CD14-positive monocyte (primary cell): ENCODE data around the gene ZNF792. TPM values are rescaled to one million over a fixed set of nuclear protein-coding genes. Genes with fewer than 3 reads are reported as not detected.
A peak's percentile ranks its signal among the peaks of the same experiment; 100 is the strongest.

Source experiments
- DNase-seq, 3 donors: peaks; one replicate each; pipeline ENCODE4 v3.0.0-alpha.2; 2011 to 2022
- H2AFZ ChIP-seq: 2 replicates; pipeline ENCODE4 v1.6.0; 2012; ENCODE audit warnings: mild to moderate bottlenecking, low read depth, low read length, inconsistent platforms; ENCODE audit not compliant: insufficient read depth, poor library complexity, severe bottlenecking
- H3K27ac ChIP-seq, 2 donors: 1 replicate in 1 of 2; 2 replicates in 1 of 2; pipeline ENCODE4 v1.5.1; 2012 to 2013; ENCODE audit warnings: low read length in 2 of 2, control low read depth in 1 of 2, inconsistent platforms in 1 of 2, low read depth in 1 of 2, mild to moderate bottlenecking in 1 of 2
- H3K27me3 ChIP-seq, 2 donors: one replicate each; pipeline versions ENCODE4 v1.6.0 to v1.6.1; 2011 to 2013; ENCODE audit warnings: low read length in 2 of 2; ENCODE audit not compliant: control insufficient read depth in 2 of 2, insufficient read depth in 2 of 2
- H3K36me3 ChIP-seq, 2 donors: replicated peaks in 1 of 2; 1 replicate in 1 of 2; 2 replicates in 1 of 2; pipeline versions ENCODE4 v1.5.1 to v1.6.1; 2012 to 2013; ENCODE audit warnings: low read length in 2 of 2, control low read depth in 1 of 2, inconsistent platforms in 1 of 2, mild to moderate bottlenecking in 1 of 2; ENCODE audit not compliant: insufficient read depth in 2 of 2, control insufficient read depth in 1 of 2
- H3K4me1 ChIP-seq, 2 donors: 1 replicate in 1 of 2; 2 replicates in 1 of 2; pipeline versions ENCODE4 v1.5.1 to v1.6.1; 2012 to 2013; ENCODE audit warnings: low read length in 2 of 2, control low read depth in 1 of 2, inconsistent platforms in 1 of 2, mild to moderate bottlenecking in 1 of 2, moderate library complexity in 1 of 2; ENCODE audit not compliant: insufficient read depth in 2 of 2, control insufficient read depth in 1 of 2
- H3K4me2 ChIP-seq: replicated peaks from 2 replicates; pipeline ENCODE3; 2012; ENCODE audit warnings: low read length, moderate library complexity, mild to moderate bottlenecking; ENCODE audit not compliant: poor library complexity, severe bottlenecking; ENCODE audit errors: extremely low read depth
- H3K4me3 ChIP-seq, 3 experiments: fragments of 200-600 bp in 1 of 3; sonication (generic) in 1 of 3; replicated peaks in 1 of 3; 1 replicate in 2 of 3; 2 replicates in 1 of 3; pipeline ENCODE4 v1.5.1; 2011 to 2013; ENCODE audit warnings: low read length in 3 of 3, mild to moderate bottlenecking in 3 of 3, control low read depth in 2 of 3, low read depth in 2 of 3, inconsistent platforms in 1 of 3, moderate library complexity in 1 of 3
- H3K79me2 ChIP-seq: 2 replicates; pipeline ENCODE4 v1.6.0; 2012; ENCODE audit warnings: mild to moderate bottlenecking, control low read depth, inconsistent platforms, low read length, moderate library complexity; ENCODE audit not compliant: insufficient read depth
- H3K9ac ChIP-seq: 2 replicates; pipeline ENCODE4 v1.6.0; 2017; ENCODE audit warnings: low read length, mild to moderate bottlenecking; ENCODE audit not compliant: insufficient read depth, poor library complexity, severe bottlenecking
- H3K9me3 ChIP-seq, 2 donors: replicated peaks in 1 of 2; 1 replicate in 1 of 2; 2 replicates in 1 of 2; pipeline versions ENCODE4 v1.5.1 to v1.6.1; 2012 to 2013; ENCODE audit warnings: low read length in 2 of 2, control low read depth in 1 of 2; ENCODE audit not compliant: control insufficient read depth in 1 of 2, insufficient read depth in 1 of 2
- H4K20me1 ChIP-seq: 2 replicates; pipeline ENCODE4 v1.6.0; 2012; ENCODE audit warnings: mild to moderate bottlenecking, low read length, control low read depth, moderate library complexity; ENCODE audit not compliant: insufficient read depth
- H3K27ac Mint-ChIP-seq, 7 donors: one replicate each; pipeline ENCODE4 v1.8.0; 2020; ENCODE audit warnings: mild to moderate bottlenecking in 7 of 7, mixed read lengths in 7 of 7, moderate library complexity in 6 of 7, inconsistent platforms in 2 of 7
- H3K27me3 Mint-ChIP-seq, 3 donors: one replicate each; pipeline ENCODE4 v1.8.0; 2021 to 2022; ENCODE audit warnings: low read depth in 3 of 3, mild to moderate bottlenecking in 3 of 3, mixed read lengths in 3 of 3, moderate library complexity in 3 of 3, inconsistent platforms in 1 of 3
- H3K36me3 Mint-ChIP-seq, 2 donors: one replicate each; pipeline ENCODE4 v1.8.0; 2020; ENCODE audit warnings: mixed read lengths in 2 of 2, inconsistent platforms in 1 of 2, mild to moderate bottlenecking in 1 of 2
- H3K4me1 Mint-ChIP-seq: one replicate; pipeline ENCODE4 v1.8.0; 2020; ENCODE audit warnings: mild to moderate bottlenecking, mixed read lengths
- H3K4me3 Mint-ChIP-seq, 2 donors: one replicate each; pipeline ENCODE4 v1.8.0; 2020; ENCODE audit warnings: mild to moderate bottlenecking in 2 of 2, mixed read lengths in 2 of 2, moderate library complexity in 1 of 2
- H3K9me3 Mint-ChIP-seq, 7 donors: one replicate each; pipeline ENCODE4 v1.8.0; 2020 to 2022; ENCODE audit warnings: mixed read lengths in 7 of 7, mild to moderate bottlenecking in 6 of 7, moderate library complexity in 6 of 7, inconsistent platforms in 2 of 7
- WGBS: methylation state at CpG from one replicate; pipeline ENCODE4 v1.1.5; 2013; ENCODE audit warnings: missing lambda C conversion rate; ENCODE audit not compliant: insufficient coverage; 5-methylcytosine and 5-hydroxymethylcytosine counted together
- intact Hi-C, 2 donors: fragments of 100-400 bp; cut with micrococcal nuclease; formaldehyde crosslinking; loops; one replicate each; pipeline versions ENCODE4 v1.15.0 to v1.15.1; 2023
- polyA plus RNA-seq, 3 donors: library from polyadenylated mRNA; depleted of rRNA in 1 of 3; unstranded in 2 of 3; stranded (reverse) in 1 of 3; fragments of 300-500 nt in 2 of 3; fragments of >200 nt in 1 of 3; fragmentation: Illumina TruSeq in 2 of 3; gene quantifications; 1 replicate in 2 of 3; 2 replicates in 1 of 3; pipeline ENCODE4 v1.2.3, GENCODE V29; 2012 to 2021
- TF ChIP-seq, protein P1 (sequence below): fragments of 200-600 bp; IDR thresholded peaks from one replicate; pipeline ENCODE4 v1.8.0; 2022; ENCODE audit warnings: antibody characterized with exemption, mild to moderate bottlenecking

The ZNF792 gene
- polyA plus RNA-seq, 3 donors = 1.3 to 3.3 (median 1.7) TPM

DNA sequence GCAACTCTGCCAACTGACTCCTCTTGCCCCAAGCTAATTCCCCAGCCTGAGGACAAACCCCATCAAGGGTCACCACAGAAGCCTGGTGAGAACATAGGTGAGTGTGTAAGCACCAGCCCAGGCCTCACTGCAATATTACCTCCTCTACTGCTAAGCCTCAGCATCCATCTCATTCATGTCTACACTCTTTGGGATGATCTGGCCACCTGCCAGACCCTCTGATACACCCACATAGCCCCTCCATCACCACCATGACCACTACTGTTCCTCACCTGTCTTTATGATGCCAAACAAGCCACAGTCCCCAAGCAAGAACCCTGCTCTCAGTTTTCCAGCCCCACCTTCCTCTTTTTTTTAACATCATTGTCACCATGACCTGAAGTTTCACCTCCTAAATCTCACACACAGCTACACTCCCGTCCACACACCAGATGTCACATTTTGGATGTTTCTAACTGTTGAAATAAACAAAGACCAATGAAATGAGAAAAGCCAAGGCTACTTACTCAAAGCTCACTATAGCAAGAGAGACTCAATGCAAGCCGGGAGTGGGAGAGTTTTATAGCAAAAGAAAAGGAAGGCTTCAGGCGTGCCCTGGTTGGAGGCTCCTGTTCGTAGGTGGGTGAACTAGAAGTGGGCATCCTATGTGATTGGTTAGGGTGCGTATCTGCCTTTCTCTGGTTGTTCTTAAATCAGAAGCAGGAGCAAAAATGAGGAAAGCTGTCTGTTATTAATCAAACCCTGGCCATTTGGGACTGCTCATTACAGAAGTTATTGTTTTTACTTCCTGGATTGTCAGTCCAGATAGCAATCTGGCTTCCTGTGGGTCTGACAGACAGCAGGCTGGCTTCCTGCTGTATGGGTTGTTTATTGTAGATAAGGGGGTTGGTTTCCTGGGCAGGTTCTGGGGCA is 2.0 kb downstream of the ZNF792 start:
- WGBS = 53% methylated on average over 4 of the region's 5 CpGs

More for the DNA sequence above, 2.0 kb downstream of the ZNF792 start:
- no peaks in the 10 kb centered on the region for H3K79me2 ChIP-seq
- Mint-ChIP-seq H3K36me3 (peaks cover 36 to 38% of the 10 kb centered on the region in 2 donors), H3K4me3 (peak overlapping the region in 1 of 2 donors; percentile 97), H3K27ac (peak overlapping the region in 1 of 7 donors; percentile 25), H3K27me3 (peaks cover 2 to 5% (median 3%) of the 10 kb centered on the region in 3 donors), H3K9me3 (peaks cover 46 to 72% (median 62%) of the 10 kb centered on the region in 7 donors), H3K4me1 (peaks cover 22% of the 10 kb centered on the region)
- DNase-seq = no peak
- H3K4me2 ChIP-seq = peak overlapping the region; percentile 99
- TF ChIP-seq, protein P1, sequence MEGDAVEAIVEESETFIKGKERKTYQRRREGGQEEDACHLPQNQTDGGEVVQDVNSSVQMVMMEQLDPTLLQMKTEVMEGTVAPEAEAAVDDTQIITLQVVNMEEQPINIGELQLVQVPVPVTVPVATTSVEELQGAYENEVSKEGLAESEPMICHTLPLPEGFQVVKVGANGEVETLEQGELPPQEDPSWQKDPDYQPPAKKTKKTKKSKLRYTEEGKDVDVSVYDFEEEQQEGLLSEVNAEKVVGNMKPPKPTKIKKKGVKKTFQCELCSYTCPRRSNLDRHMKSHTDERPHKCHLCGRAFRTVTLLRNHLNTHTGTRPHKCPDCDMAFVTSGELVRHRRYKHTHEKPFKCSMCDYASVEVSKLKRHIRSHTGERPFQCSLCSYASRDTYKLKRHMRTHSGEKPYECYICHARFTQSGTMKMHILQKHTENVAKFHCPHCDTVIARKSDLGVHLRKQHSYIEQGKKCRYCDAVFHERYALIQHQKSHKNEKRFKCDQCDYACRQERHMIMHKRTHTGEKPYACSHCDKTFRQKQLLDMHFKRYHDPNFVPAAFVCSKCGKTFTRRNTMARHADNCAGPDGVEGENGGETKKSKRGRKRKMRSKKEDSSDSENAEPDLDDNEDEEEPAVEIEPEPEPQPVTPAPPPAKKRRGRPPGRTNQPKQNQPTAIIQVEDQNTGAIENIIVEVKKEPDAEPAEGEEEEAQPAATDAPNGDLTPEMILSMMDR = no peak
- H2AFZ ChIP-seq = no peak overlapping the region
- peaks cover 26 to 45% of the 10 kb centered on the region in 2 donors for H3K36me3 ChIP-seq
- peak overlapping the region in 1 of 3 experiments; percentile 95 for H3K4me3 ChIP-seq
- H3K4me1 ChIP-seq = peaks cover 18 to 23% of the 10 kb centered on the region in 2 donors
- H3K9ac ChIP-seq = no peak overlapping the region
- H3K27ac ChIP-seq = no peak overlapping the region
- H3K27me3 ChIP-seq = no peaks in the 10 kb centered on the region
- peaks cover 49 to 64% of the 10 kb centered on the region in 2 donors for H3K9me3 ChIP-seq
- intact Hi-C loops = no loop called here
- H4K20me1 ChIP-seq = no peaks in the 10 kb centered on the region
